BLaER1 (cell line): ENCODE measurements around the gene FCN3.

Experiments used
- H3K27ac ChIP-seq: shearing (Covaris generic); formaldehyde crosslinking; 2 replicates; pipeline ENCODE4 v1.8.1; 2022
- H3K27me3 ChIP-seq: shearing (Covaris generic); formaldehyde crosslinking; 2 replicates; pipeline ENCODE4 v1.8.1; 2022
- H3K36me3 ChIP-seq: shearing (Covaris generic); formaldehyde crosslinking; 2 replicates; pipeline ENCODE4 v1.8.1; 2022
- H3K4me1 ChIP-seq: shearing (Covaris generic); formaldehyde crosslinking; 2 replicates; pipeline ENCODE4 v1.8.1; 2022
- H3K4me2 ChIP-seq: shearing (Covaris generic); formaldehyde crosslinking; 2 replicates; pipeline ENCODE4 v1.8.1; 2022
- H3K4me3 ChIP-seq: shearing (Covaris generic); formaldehyde crosslinking; 2 replicates; pipeline ENCODE4 v1.8.1; 2022
- H3K9ac ChIP-seq: shearing (Covaris generic); formaldehyde crosslinking; 2 replicates; pipeline ENCODE4 v1.8.1; 2022
- H3K9me3 ChIP-seq: shearing (Covaris generic); formaldehyde crosslinking; 2 replicates; pipeline ENCODE4 v1.8.1; 2022
- H4K20me1 ChIP-seq: shearing (Covaris generic); formaldehyde crosslinking; 2 replicates; pipeline ENCODE4 v1.8.1; 2022
- Cebpa-rat ChIP-seq: shearing (Covaris generic); IDR thresholded peaks from 2 replicates; pipeline ENCODE4 v1.8.1; 2022

FCN3 gene

DNA sequence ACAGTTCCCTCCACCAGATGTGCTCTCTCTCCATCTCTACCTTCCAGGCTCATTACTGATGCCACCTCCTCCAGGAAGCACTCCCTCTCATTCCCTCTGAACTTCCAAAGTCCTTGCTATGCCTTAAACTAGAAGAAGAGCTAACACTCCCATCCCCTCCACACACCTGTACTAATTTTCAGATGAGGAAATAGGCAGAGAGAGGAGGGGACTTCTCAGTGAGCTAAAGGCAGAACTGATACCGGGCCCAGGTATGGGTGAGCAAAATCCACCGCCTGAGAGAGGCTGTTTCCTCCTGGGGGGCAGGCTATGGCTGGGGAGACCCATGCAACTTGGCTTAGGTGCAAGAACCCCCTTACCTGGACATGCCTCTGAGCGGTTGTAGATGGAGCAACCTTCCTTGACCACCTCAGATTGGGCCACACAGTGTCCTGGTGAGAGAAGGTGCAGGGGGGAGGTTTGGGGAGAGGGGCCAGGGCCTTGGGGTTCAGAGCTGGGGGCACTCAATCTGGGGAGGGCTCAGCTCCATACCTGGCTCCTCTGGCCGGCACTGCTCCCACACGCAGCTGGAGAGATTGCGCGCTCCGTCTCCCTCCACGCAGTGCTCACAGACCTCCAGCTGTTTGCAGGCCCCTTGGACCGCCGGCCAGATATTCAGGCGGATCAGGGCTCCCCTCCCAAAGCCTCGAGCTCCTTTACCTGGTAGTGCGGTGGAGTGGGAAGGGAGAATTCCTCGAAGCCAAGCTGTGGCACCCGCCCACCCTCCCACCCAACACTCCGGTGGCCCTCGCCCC, 7.5 kb upstream of the FCN3 start:
- Histone ChIP-seq H3K27ac (no peak overlapping the region), H3K36me3 (no peaks in the 10 kb centered on the region), H3K4me1 (peaks cover 13% of the 10 kb centered on the region), H3K4me3 (no peak overlapping the region), H3K9me3 (no peaks in the 10 kb centered on the region), H3K27me3 (no peaks in the 10 kb centered on the region), H3K4me2 (no peak overlapping the region), H3K9ac (no peak overlapping the region), H4K20me1 (no peaks in the 10 kb centered on the region)
- no peak for TF ChIP-seq Cebpa-rat

DNA sequence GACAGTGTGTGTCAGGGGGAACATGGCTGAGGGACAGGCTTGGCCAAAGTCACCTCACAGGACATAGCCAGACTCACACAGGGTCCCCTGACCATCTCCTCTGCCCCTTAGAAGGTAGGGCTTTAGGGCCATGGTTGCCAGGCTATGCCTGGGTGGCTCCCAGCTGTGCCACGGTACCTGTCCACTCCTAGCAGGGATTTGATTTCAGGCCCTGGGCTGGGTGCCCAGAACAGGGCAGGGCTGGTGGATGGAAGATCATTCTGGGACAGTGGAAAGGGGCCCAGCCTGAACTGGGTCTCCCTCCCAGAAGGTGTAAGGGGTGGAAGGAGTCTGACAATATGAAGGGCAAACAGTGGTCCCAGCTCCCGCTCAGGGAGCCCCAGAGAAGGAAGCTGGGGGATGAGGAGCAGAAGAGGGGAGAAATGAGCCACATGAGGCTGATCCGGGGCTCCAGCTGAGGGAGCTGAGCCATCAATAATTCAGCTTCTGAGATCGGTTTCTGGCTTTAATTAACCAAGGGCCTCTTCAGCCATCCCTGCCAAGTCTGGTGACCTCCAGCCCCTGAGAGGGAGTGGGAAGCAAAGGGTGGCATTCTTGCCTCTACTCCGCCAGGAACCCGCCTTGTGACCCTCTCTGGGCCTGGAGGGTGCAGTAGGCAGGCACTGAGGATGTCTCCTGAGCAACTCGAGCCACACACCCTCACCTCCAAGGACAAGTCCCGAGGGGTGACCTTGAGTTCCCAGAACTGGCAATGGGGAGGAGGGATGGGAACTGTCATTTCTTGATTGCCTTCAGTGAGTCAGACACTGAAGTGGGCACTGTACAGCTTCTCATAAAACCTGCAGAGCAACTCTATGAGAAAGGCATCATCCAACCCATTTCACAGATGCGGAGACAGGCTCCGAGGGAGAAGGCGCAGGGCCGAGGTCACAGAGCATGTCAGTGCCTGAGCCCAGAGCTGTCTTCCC, 6.4 kb upstream of the FCN3 start:
- Histone ChIP-seq H3K36me3 (no peaks in the 10 kb centered on the region), H4K20me1 (no peaks in the 10 kb centered on the region), H3K9ac (no peak overlapping the region), H3K4me2 (no peak overlapping the region), H3K4me1 (peaks cover 13% of the 10 kb centered on the region), H3K27ac (no peak overlapping the region), H3K4me3 (no peak overlapping the region), H3K9me3 (no peaks in the 10 kb centered on the region), H3K27me3 (no peaks in the 10 kb centered on the region)
- TF ChIP-seq Cebpa-rat = no peak

DNA sequence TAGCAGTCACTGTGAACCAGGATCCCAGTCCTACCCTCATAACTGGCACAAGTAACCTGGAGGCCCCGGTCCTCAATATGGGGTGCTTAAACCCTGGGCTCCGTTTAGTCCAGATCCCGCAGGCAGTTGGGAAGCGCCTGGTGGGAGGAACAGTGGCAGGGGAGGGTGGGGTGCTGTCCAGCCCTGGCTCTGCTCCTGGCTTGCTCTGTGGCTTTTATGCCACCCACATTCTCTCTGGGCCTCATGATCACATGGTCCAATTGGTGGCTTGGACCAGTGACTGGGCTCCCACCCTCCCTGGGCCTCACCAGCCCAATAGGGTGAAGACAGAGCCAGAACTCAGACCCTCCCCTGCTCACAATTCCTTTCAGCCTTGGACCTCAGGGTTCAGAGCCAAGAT, 5.6 kb upstream of the FCN3 start:
- H3K27me3 ChIP-seq = no peaks in the 10 kb centered on the region
- no peak overlapping the region for H3K4me2 ChIP-seq
- H4K20me1 ChIP-seq = no peaks in the 10 kb centered on the region
- no peak for TF ChIP-seq Cebpa-rat
- H3K9me3 ChIP-seq = no peaks in the 10 kb centered on the region
- no peaks in the 10 kb centered on the region for H3K36me3 ChIP-seq
- H3K4me1 ChIP-seq = peaks cover 13% of the 10 kb centered on the region
- H3K4me3 ChIP-seq = no peak overlapping the region
- no peak overlapping the region for H3K27ac ChIP-seq
- H3K9ac ChIP-seq = no peak overlapping the region

DNA sequence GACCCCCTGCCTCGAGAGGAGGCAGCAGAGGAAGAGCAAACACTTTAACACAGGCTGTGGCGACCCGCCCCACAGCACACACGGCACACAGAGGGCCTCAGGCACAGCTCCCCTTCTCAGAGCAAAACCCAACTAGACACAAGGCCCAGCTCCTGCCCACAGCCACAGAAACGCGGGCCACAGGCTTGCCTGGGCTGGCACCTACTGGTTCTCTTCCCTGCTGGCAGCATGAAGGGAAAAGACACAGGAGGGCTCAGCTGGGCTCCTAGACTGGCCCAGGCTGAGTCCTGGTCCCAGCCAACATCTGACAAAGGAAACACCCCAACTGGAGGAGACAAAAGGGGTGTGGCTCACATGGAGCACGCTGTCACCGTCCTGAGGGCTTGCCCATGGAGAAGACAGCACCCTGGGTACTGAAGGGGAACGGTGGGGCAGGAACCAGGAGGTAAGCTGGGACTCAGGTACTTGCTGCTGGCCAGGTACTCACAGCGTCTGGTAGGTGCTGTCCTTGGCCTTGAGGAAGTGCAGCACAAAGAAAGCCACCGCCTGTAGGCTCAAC, 5.0 kb upstream of the FCN3 start:
- Histone ChIP-seq H3K9me3 (no peaks in the 10 kb centered on the region), H3K4me2 (no peak overlapping the region), H4K20me1 (no peaks in the 10 kb centered on the region), H3K9ac (no peak overlapping the region), H3K36me3 (no peaks in the 10 kb centered on the region), H3K27ac (no peak overlapping the region), H3K4me1 (peaks cover 19% of the 10 kb centered on the region), H3K4me3 (no peak overlapping the region), H3K27me3 (no peaks in the 10 kb centered on the region)
- TF ChIP-seq Cebpa-rat = no peak

DNA sequence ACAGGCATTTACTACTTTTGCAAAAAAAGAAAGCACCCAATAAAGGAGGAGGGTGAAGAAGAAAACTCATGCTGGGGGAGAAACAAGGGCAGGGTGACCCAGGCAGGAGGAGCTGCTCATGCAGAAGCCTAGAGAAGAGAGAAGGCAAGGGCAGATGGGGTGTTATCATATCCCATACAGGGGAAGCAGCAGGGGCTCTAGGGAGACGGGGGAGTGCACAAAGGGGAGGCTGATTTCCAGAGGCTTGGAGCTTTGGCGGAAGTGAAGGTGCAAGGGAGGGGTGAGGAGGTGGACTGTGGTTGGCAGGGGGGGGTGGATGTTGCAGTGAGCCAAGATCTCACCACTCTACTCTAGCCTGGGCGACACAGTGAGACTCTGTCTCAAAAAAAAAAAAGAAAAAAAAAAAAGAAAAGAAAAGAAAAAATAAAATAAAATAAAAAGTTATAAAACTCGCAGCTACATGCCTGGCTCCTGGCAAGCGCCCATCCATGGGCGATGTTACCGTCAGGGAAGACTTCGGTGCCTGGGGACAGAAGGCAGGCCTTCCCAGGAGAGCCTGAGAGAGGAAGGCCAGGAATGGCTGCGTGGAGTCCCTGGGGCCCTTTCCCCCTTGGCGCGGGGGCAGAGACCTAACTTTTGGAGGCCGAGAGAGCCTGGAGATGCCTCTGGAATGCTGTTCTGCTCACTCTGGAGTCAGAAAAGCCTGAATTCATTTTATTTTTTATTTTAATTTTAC, 3.3 kb upstream of the FCN3 start:
- TF ChIP-seq Cebpa-rat = no peak

DNA sequence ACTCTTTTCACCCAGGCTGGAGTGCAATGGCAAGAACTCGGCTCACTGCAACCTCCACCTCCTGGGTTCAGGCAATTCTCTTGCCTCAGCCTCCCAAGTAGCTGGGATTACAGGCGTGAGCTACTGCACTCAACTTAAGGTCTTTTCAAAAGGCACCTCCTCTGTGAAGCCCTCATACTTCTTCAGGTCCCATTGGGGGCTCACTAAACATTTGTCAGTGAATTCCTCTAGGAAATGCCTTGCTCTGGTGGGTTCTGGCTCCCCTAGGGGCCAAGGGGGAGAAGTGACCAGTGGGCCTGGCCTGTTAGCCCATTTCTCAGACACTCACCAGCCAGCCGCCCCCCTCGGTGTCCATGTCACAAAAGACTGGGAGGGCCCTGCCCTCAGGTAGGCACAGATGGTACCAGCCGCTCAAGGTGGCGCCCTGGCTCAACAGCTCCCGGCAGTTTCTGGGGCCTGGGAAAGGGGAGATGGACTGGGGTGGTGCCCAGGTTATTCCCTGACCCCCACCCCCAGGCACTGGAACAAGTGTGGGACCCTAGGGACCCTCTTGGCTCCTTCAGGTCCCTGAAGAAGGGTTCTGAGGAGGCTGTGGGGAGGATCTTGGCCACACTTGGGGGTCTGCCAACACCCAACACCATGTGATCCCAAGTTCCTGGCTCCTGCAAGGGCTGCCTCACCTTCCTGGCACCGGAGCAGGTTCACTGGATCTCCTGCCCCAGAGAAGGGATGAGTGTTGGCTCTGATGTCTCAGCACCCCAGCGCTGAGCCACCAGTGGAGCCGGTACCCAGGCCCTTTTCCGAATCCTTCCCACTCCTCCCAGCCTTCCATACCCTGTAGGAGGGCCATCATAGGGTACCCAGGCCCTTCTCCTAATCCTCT, 1.6 kb downstream of the FCN3 start:
- TF ChIP-seq Cebpa-rat = no peak
- Histone ChIP-seq H3K9me3 (no peaks in the 10 kb centered on the region), H3K9ac (no peak overlapping the region), H3K4me3 (no peak overlapping the region), H3K36me3 (no peaks in the 10 kb centered on the region), H3K4me1 (peaks cover 64% of the 10 kb centered on the region), H3K27ac (no peak overlapping the region), H3K27me3 (no peaks in the 10 kb centered on the region), H3K4me2 (no peak overlapping the region), H4K20me1 (no peaks in the 10 kb centered on the region)

More for the DNA sequence above, 3.3 kb upstream of the FCN3 start:
- Histone ChIP-seq H4K20me1 (no peaks in the 10 kb centered on the region), H3K4me2 (peak overlapping the region; percentile 50), H3K4me3 (no peak overlapping the region), H3K4me1 (peaks cover 33% of the 10 kb centered on the region), H3K27me3 (no peaks in the 10 kb centered on the region), H3K27ac (no peak overlapping the region), H3K9me3 (no peaks in the 10 kb centered on the region), H3K9ac (no peak overlapping the region), H3K36me3 (no peaks in the 10 kb centered on the region)

DNA sequence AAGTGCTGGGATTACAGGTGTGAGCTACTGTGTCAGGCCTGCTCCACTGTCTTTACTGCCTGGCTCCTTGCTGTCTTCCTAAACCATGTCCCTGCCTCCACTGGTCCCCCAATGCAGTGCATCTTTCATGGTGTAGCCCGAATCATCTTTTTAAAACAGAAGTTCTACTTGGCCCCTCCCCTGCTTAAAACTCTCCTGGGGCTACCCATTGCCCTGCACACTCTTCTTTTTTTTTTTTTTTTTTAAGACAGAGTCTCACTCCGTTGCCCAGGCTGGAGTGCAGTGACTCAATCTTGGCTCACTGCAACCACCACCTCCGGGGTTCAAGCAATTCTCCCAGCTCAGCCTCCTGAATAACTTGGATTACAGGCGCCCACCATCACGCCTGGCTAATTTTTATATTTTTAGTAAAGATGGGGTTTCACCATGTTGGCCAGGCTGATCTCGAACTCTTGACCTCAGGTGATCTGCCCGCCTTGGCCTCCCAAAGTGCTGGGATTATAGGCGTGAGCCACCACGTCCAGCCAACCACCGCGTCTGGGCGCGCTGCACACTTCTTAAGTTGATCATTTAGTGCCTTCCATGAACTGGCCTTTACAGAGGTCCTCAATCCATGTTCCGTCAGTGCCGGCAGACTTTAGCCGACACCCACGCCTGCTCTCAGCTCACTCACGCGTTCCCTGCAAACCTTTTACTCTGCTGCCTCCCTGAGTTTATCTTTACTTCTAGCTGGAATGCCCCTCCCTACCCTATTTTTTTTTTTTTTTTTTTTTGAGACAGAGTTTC, 2.4 kb downstream of the FCN3 start:
- TF ChIP-seq Cebpa-rat = no peak
- no peaks in the 10 kb centered on the region for H4K20me1 ChIP-seq
- peaks cover 65% of the 10 kb centered on the region for H3K4me1 ChIP-seq
- no peaks in the 10 kb centered on the region for H3K9me3 ChIP-seq
- no peak overlapping the region for H3K27ac ChIP-seq
- no peak overlapping the region for H3K9ac ChIP-seq
- no peaks in the 10 kb centered on the region for H3K36me3 ChIP-seq
- H3K27me3 ChIP-seq = no peaks in the 10 kb centered on the region
- H3K4me2 ChIP-seq = peak overlapping the region; percentile 19; the same call in 1 of the 2 replicates
- no peak overlapping the region for H3K4me3 ChIP-seq
